GM21786 (cell line): ENCODE measurements around the gene CSNK2B.

ENCODE experiments used
- ATAC-seq: cut with Tn5 transposase; IDR thresholded peaks from one replicate; pipeline ENCODE4 v1.9.1; 2021; ENCODE audit not compliant: unreplicated experiment

Gene CSNK2B

DNA sequence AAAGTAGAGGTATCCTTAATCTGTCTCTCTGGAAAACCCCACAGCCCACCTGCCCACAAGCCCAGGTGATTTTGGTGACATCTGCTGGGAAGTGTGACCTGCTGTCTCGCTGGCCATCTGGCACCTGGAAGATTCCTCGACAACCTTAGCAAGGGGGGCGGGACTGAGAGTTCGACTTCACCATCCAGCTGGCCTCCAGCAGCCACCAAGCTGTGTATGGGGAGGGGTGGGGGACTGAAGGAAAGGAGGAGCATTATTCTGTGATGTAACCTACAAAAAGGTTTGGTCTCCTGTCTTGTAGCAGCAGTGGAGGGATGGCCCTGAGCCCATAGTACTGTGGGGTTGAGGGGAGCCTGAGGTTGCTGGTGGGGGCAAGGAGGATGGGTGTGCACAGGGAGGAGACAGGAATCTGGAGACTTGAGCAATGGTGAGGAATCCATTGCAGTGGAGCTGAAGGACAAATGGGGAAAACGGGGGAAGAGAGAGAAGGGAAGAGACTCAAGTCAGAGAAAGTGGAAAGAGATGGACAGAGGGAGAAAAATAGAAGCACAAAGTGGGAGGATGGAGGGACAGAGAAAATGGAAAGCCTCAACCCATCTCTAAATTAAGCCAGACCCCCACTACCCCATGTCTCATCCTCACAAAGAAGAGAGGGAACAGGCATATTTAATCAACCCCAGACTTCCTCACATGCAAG lies 44.8 kb downstream of the CSNK2B start:
- no peak for ATAC-seq

DNA sequence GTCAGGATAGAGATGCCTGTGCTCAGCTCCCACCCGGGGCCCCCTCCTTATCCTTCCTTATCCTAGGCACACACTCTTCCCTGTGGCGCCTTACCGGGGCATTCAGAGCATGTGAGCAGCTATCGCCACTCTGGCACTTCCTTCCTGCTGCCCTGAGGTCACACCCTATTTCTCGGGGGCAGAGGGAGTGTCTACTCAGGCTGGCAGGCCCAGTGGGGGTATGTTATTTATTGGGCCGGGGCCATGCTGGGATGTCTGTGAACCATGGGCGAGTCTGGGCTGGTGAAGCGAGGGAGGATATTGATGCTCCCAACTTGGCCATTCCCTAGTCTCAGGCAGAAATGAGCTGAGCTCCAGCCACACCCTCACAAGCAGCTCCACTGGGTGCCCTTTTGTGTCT lies 45.4 kb downstream of the CSNK2B start:
- no peak for ATAC-seq

DNA sequence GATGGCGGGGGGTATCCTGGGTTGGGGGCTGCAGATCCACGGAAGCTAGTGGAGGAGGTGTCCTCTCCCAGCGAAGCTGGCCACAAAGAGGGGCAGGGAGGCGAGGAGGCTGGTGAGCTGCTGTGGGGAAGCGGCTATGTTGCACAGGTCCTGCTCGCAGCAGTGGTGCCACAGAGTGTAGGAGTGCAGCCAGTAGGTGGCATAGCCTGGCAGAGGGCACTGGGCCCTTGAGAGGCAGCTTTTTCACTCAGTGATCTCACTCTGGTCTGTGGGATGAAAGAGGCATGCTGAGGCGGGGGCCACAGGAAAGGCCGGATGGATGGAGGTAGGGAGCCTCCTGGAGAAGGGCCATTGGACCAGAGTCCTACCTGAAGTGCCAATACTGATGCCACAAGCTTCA lies 46.4 kb downstream of the CSNK2B start:
- ATAC-seq, result no peak

DNA sequence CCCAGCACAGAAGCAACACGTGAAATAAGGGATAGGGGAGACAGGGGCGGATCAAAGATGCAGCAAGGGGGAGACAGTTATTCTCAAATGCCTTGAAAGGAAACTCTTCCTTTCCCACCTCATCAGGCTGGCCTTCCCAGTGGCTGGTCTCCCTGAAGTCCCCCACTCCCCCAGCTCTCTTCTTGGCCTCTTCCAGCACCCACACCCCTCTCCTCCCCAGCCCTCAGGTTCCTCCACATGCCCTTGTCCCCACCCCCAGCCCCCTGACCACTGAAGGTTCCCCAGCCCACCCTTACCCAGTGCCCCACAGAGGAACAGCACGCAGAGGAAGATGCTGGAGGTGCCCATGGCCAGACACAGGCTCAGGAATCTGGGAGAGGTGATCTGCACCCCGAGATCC lies 47.6 kb downstream of the CSNK2B start:
- no peak for ATAC-seq

DNA sequence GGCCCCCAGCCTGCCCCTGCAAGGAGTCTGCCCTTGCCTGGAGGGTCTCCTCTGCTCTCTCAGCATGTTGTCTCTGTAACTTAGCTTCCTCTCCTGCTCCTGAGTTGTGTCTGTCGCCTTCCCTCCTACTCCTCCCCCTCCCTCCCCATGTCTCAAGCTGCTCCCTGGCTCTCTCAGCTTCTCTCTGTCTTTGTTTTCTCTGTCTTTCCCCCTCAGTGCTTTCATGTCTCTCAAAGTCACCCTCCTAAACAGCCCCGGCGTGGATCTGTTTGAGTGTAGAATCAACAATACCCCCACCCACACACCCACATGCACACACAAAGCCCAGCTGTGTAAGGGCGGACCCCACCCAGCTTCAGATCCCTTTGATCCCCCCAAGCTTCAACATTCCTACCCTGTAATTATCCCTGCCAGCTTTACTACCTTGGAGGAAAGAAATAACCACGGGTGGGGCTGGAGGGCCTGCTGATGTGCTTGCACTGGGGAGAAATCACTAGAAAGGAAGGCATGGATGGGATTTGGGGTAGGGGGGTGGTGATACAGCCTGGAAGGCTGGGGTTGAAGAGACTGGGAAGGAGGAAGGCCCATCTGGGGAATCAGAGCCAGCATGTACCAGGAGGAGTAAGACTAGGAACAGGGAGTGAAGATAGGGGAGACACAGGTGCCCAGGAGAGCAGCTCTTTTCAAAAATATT lies 48.3 kb downstream of the CSNK2B start:
- ATAC-seq, result no peak

DNA sequence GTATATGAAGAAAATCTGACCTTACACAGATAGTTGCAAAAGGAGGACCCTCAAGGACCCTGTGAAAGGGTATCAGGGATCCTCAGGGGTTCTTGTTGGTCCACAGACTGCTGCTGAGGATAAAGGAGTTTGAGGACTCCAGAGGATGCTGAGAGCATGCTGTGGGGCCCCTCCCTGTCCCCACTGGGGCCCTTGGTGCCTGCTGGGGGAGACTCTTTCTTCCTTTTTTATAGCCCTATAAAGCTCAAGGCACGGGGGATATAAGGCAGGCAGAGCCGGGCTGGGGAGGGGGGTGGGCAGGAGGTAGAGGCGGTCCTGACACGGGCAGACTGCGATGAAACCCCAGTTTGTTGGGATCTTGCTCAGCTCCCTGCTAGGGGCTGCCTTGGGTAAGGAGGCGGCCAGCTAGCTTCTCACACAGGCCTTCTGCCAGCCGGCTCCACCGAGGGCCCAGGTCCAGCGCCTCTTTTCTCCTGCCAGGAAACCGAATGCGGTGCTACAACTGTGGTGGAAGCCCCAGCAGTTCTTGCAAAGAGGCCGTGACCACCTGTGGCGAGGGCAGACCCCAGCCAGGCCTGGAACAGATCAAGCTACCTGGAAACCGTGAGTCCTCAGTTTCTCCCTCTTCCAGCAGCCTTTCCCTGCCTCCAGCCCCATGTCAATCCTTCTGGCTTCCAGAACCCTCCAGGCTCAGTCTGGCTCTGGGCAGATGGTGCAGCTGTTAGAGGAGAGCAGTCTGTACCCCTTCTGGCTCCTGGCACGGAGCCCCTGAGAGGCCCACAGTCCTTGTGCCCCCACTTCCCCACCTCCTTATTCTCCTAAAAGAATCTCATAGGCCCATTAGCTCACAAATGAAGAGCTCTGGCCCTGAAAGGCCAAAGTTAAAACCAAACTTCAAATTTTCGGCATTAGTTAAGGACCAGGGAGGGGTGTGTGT lies 49.4 kb downstream of the CSNK2B start, which contains the start of gene LY6G6D:
LY6G6D (plus strand) TSS at position 327 of the 937 bp plus-strand sequence; CDS start at position 335, 8 bp downstream.
- no peak for ATAC-seq

DNA sequence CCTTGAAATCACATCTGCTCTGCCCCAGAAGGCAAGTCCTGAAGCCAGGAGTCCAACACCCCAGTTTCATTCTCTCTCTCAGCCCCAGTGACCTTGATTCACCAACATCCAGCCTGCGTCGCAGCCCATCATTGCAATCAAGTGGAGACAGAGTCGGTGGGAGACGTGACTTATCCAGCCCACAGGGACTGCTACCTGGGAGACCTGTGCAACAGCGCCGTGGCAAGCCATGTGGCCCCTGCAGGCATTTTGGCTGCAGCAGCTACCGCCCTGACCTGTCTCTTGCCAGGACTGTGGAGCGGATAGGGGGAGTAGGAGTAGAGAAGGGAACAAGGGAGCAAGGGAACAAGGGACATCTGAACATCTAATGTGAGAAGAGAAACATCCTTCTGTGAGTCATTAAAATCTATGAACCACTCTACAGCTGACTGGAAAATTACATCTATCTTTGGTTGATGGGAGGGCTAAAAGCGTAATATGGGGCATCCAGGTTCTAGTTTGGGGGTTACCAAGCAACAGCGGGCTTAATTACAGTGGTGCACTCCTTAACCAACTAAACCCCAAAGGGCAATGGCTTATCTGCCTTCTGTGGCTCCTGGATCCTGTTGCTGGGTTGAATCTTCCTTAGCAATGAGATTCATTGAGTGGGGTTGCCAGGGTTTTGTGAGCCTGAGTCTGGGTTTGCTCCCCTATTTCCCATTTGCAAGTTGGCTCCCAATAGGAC lies 51.8 kb downstream of the CSNK2B start:
- no peak for ATAC-seq

DNA sequence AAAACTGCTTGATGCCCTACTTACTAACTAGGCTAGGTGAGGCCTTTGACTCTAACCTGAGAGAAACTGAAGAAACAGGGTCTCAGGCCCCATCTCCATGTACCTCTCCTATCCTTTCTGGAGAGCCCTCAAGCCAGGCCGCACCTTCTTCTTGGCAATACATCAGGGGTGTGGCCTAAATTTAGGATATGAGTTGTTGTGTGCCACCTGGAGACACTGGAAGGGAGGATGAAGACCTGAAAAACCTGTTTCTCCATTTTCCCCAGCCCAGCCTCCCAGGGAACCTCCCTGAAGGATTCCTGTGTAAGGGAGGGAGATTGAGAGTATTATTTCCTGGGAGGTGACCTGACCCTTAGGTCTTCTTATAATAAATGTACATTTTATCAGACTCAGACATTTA lies 52.4 kb downstream of the CSNK2B start:
- no peak for ATAC-seq

DNA sequence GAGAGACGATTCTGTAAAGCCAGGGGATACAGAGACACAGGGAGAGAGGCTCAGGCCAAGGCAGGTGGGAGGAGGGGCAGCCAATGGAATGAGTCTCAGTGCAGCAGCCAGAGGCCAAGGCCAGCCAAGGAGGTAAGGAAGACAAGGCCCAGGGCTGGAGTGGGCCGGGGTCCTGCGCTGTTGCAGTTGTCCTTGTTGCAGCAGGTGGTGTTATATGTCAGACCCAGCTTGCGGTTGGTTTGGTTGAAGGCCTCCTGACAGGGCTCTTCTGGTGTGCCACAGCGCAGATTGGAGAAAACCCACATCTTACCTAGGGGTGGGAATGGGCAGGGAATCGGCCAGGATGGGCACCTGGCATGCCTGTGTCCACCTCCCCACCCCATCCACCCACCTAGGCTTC lies 53.1 kb downstream of the CSNK2B start:
- no peak for ATAC-seq
